Non-pigmented ciliary epithelial cell (primary cell): ENCODE data around the gene NOTCH2.

Experiments used
- DNase-seq: peaks from one replicate; pipeline ENCODE4 v3.0.0-alpha.2; 2010; ENCODE audit warnings: low read depth

NOTCH2 gene

GRCh38 chr1:119906927-119907652 lies 162.4 kb downstream of the NOTCH2 start:
- no peak for DNase-seq

- DNase-seq: no peak
Observed at GRCh38 chr1:119903443-119903835, 166.0 kb downstream of the NOTCH2 start.

- no peak for DNase-seq
Observed at GRCh38 chr1:119902775-119903442, 166.6 kb downstream of the NOTCH2 start.

GRCh38 chr1:119898981-119899720 lies 170.3 kb downstream of the NOTCH2 start:
- DNase-seq: no peak

- DNase-seq: no peak
Observed at GRCh38 chr1:119898530-119898929, 170.9 kb downstream of the NOTCH2 start.

- DNase-seq: no peak
Observed at GRCh38 chr1:119896303-119896702, 173.2 kb downstream of the NOTCH2 start, which contains the start of gene ADAM30. TSS of gene ADAM30 (minus strand) at chr1:119896515. CDS start at chr1:119896336, 179 bp downstream.

GRCh38 chr1:119895102-119895501 lies 174.4 kb downstream of the NOTCH2 start:
- DNase-seq: no peak

- no peak for DNase-seq
Observed at GRCh38 chr1:119893827-119894700, 175.4 kb downstream of the NOTCH2 start.

- DNase-seq: no peak
Observed at GRCh38 chr1:119893238-119893791, 176.1 kb downstream of the NOTCH2 start.

- DNase-seq: no peak
Observed at GRCh38 chr1:119891386-119891785, 178.1 kb downstream of the NOTCH2 start.

- DNase-seq: no peak
Observed at GRCh38 chr1:119888476-119888875, 181.0 kb downstream of the NOTCH2 start.

- DNase-seq: no peak
Observed at GRCh38 chr1:119887427-119887826, 182.0 kb downstream of the NOTCH2 start.

GRCh38 chr1:119885903-119886783 lies 183.3 kb downstream of the NOTCH2 start:
- no peak for DNase-seq

- no peak for DNase-seq
Observed at GRCh38 chr1:119884711-119885110, 184.8 kb downstream of the NOTCH2 start.

- no peak for DNase-seq
Observed at GRCh38 chr1:119883826-119884225, 185.6 kb downstream of the NOTCH2 start.

- no peak for DNase-seq
Observed at GRCh38 chr1:119882132-119883049, 187.1 kb downstream of the NOTCH2 start.

- DNase-seq: no peak
Observed at GRCh38 chr1:119879510-119880434, 189.7 kb downstream of the NOTCH2 start.

GRCh38 chr1:119878171-119878570 lies 191.3 kb downstream of the NOTCH2 start:
- no peak for DNase-seq
